CD4-positive, alpha-beta memory T cell (primary cell): ENCODE measurements around the gene CTNNBL1. TPM values are rescaled to one million over a fixed set of nuclear protein-coding genes. Genes with fewer than 3 reads are reported as not detected.

Experiments
- CTCF ChIA-PET: fragments of 350-600 bp; sonication (Branson Sonifier 250); formaldehyde crosslinking; loops from one replicate; lab custom pipeline; 2021; ENCODE audit warnings: inconsistent platforms; ENCODE audit not compliant: partially characterized antibody; lab: Charles Lee
- POLR2A ChIA-PET: fragments of 350-600 bp; sonication (Branson Sonifier 250); formaldehyde crosslinking; loops from one replicate; lab custom pipeline; 2021; ENCODE audit not compliant: partially characterized antibody; lab: Charles Lee
- DNase-seq, 5 donors: peaks; one replicate each; pipeline versions ENCODE4 v3.0.0 to v3.0.0-alpha.2; 2020 to 2022; ENCODE audit warnings: mixed read lengths in 1 of 5
- H3K27ac ChIP-seq: one replicate; pipeline ENCODE4 v1.7.0; 2013; ENCODE audit warnings: low read depth, low read length
- H3K27me3 ChIP-seq: 2 replicates; pipeline ENCODE4 v1.7.0; 2013; ENCODE audit warnings: mild to moderate bottlenecking, low read length, moderate library complexity; ENCODE audit not compliant: insufficient read depth
- H3K36me3 ChIP-seq: 2 replicates; pipeline ENCODE4 v1.7.0; 2013; ENCODE audit warnings: mild to moderate bottlenecking, low read length, moderate library complexity; ENCODE audit not compliant: insufficient read depth
- H3K4me1 ChIP-seq: 2 replicates; pipeline ENCODE4 v1.7.0; 2013; ENCODE audit warnings: mild to moderate bottlenecking, low read length, moderate library complexity; ENCODE audit not compliant: insufficient read depth
- H3K4me3 ChIP-seq, 2 donors: one replicate each; pipeline ENCODE4 v1.7.0; 2013; ENCODE audit warnings: low read length in 2 of 2, mild to moderate bottlenecking in 1 of 2
- H3K9me3 ChIP-seq, 2 donors: one replicate each; pipeline ENCODE4 v1.7.0; 2013; ENCODE audit warnings: low read length in 2 of 2, control low read depth in 1 of 2; ENCODE audit not compliant: control insufficient read depth in 1 of 2
- H3K27ac Mint-ChIP-seq, 7 donors: one replicate each; pipeline ENCODE4 v1.8.0; 2020 to 2021; ENCODE audit warnings: mixed read lengths in 7 of 7, mild to moderate bottlenecking in 6 of 7, inconsistent platforms in 3 of 7, moderate library complexity in 3 of 7
- H3K27me3 Mint-ChIP-seq, 2 donors: one replicate each; pipeline ENCODE4 v1.8.0; 2020 to 2021; ENCODE audit warnings: mixed read lengths in 2 of 2
- H3K36me3 Mint-ChIP-seq, 2 donors: one replicate each; pipeline ENCODE4 v1.8.0; 2020 to 2021; ENCODE audit warnings: mixed read lengths in 2 of 2, inconsistent platforms in 1 of 2, mild to moderate bottlenecking in 1 of 2
- H3K4me1 Mint-ChIP-seq, 4 donors: one replicate each; pipeline ENCODE4 v1.8.0; 2020 to 2021; ENCODE audit warnings: mixed read lengths in 4 of 4, mild to moderate bottlenecking in 1 of 4
- H3K4me3 Mint-ChIP-seq, 8 donors: one replicate each; pipeline ENCODE4 v1.8.0; 2020 to 2021; ENCODE audit warnings: mixed read lengths in 8 of 8, mild to moderate bottlenecking in 7 of 8, moderate library complexity in 6 of 8, inconsistent platforms in 3 of 8
- H3K9me3 Mint-ChIP-seq, 8 donors: one replicate each; pipeline ENCODE4 v1.8.0; 2020 to 2021; ENCODE audit warnings: mixed read lengths in 8 of 8, mild to moderate bottlenecking in 5 of 8, inconsistent platforms in 3 of 8, moderate library complexity in 1 of 8
- intact Hi-C: fragments of 100-400 bp; cut with micrococcal nuclease; formaldehyde crosslinking; loops from one replicate; pipeline ENCODE4 v1.15.1; 2023
- polyA plus RNA-seq, 2 donors: library from polyadenylated mRNA; unstranded; fragments of 300-500 nt; fragmentation: Illumina TruSeq; gene quantifications; one replicate each; pipeline ENCODE4 v1.2.3, GENCODE V29; 2021
- total RNA-seq, 2 experiments: library from RNA; stranded (reverse); gene quantifications; one replicate each; pipeline ENCODE4 v1.2.3, GENCODE V29; 2021

Gene CTNNBL1
- total and polyA plus RNA-seq, 4 experiments from 2014 or later: 41.5 to 104 (median 64.2) TPM

- no peak overlapping the region for H3K4me3 Mint-ChIP-seq
- H3K27ac Mint-ChIP-seq: no peak overlapping the region
- H3K27me3 Mint-ChIP-seq: peaks cover 13 to 25% of the 10 kb centered on the region in 2 donors
- no peak overlapping the region for H3K27ac ChIP-seq
- H3K27me3 ChIP-seq: no peaks in the 10 kb centered on the region
- H3K4me1 ChIP-seq: no peaks in the 10 kb centered on the region
- intact Hi-C loops: no loop called here
- no peaks in the 10 kb centered on the region for H3K9me3 ChIP-seq
- CTCF ChIA-PET: no interaction called here
- no peaks in the 10 kb centered on the region for H3K36me3 ChIP-seq
- no peak overlapping the region for H3K4me3 ChIP-seq
- DNase-seq: no peak
- peaks cover 0 to under 1% of the 10 kb centered on the region in 2 donors for H3K36me3 Mint-ChIP-seq
- H3K9me3 Mint-ChIP-seq: peaks cover 0 to 3% (median 0%) of the 10 kb centered on the region in 8 donors
- POLR2A ChIA-PET: no interaction called here
- peaks cover under 1 to 5% (median 3%) of the 10 kb centered on the region in 4 donors for H3K4me1 Mint-ChIP-seq
These were observed 203.2 kb downstream of the CTNNBL1 start for GRCh38 chr20:37896932-37897548.

- POLR2A ChIA-PET: no interaction called here
- Histone ChIP-seq H3K9me3 (no peaks in the 10 kb centered on the region), H3K4me1 (no peaks in the 10 kb centered on the region), H3K4me3 (no peak overlapping the region), H3K36me3 (no peaks in the 10 kb centered on the region), H3K27me3 (peaks cover 3% of the 10 kb centered on the region), H3K27ac (no peak overlapping the region)
- Mint-ChIP-seq H3K4me1 (peaks cover 4 to 10% (median 5%) of the 10 kb centered on the region in 4 donors), H3K9me3 (peaks cover 0 to 6% (median 0%) of the 10 kb centered on the region in 8 donors), H3K27me3 (peaks cover 18 to 29% of the 10 kb centered on the region in 2 donors), H3K36me3 (peaks cover 0 to 4% of the 10 kb centered on the region in 2 donors), H3K4me3 (no peak overlapping the region), H3K27ac (no peak overlapping the region)
- intact Hi-C loops: no loop called here
- no peak for DNase-seq
- CTCF ChIA-PET: no interaction called here
These were observed 204.6 kb downstream of the CTNNBL1 start for GRCh38 chr20:37898233-37899104.

GRCh38 chr20:37899105-37900045 lies 205.5 kb downstream of the CTNNBL1 start:
- Histone ChIP-seq H3K27me3 (peaks cover 8% of the 10 kb centered on the region), H3K36me3 (no peaks in the 10 kb centered on the region), H3K27ac (no peak overlapping the region), H3K4me1 (no peaks in the 10 kb centered on the region), H3K4me3 (no peak overlapping the region), H3K9me3 (no peaks in the 10 kb centered on the region)
- DNase-seq: no peak
- Mint-ChIP-seq H3K27ac (no peak overlapping the region), H3K4me1 (peaks cover 8 to 15% (median 10%) of the 10 kb centered on the region in 4 donors), H3K4me3 (no peak overlapping the region), H3K27me3 (peaks cover 27 to 37% of the 10 kb centered on the region in 2 donors), H3K9me3 (peaks cover 0 to 7% (median 0%) of the 10 kb centered on the region in 8 donors), H3K36me3 (peaks cover 0 to 4% of the 10 kb centered on the region in 2 donors)
- CTCF ChIA-PET: no interaction called here
- POLR2A ChIA-PET: no interaction called here
- intact Hi-C loops: no loop called here

- no peaks in the 10 kb centered on the region for H3K36me3 ChIP-seq
- H3K27ac ChIP-seq: no peak overlapping the region
- H3K27me3 Mint-ChIP-seq: peaks cover 31 to 47% of the 10 kb centered on the region in 2 donors
- H3K4me3 ChIP-seq: no peak overlapping the region
- H3K36me3 Mint-ChIP-seq: peaks cover 0 to 4% of the 10 kb centered on the region in 2 donors
- H3K27ac Mint-ChIP-seq: no peak overlapping the region
- no peak for DNase-seq
- no peaks in the 10 kb centered on the region for H3K9me3 ChIP-seq
- POLR2A ChIA-PET: no interaction called here
- intact Hi-C loops: no loop called here
- H3K9me3 Mint-ChIP-seq: peaks cover 0 to 7% (median 0%) of the 10 kb centered on the region in 8 donors
- H3K27me3 ChIP-seq: peaks cover 9% of the 10 kb centered on the region
- CTCF ChIA-PET: interaction anchor here (1.4 kb wide), 1 partner anchor 320 kb away, joined by 4 read pairs; no protein-coding TSS in a partner anchor
- no peaks in the 10 kb centered on the region for H3K4me1 ChIP-seq
- H3K4me3 Mint-ChIP-seq: peak overlapping the region in 1 of 8 donors; percentile 11
- peaks cover 8 to 15% (median 10%) of the 10 kb centered on the region in 4 donors for H3K4me1 Mint-ChIP-seq
These were observed 207.4 kb downstream of the CTNNBL1 start for GRCh38 chr20:37901240-37901639.

- Mint-ChIP-seq H3K4me3 (peak overlapping the region; percentile 7 to 62 (median 42)), H3K27ac (no peak overlapping the region), H3K4me1 (peaks cover 8 to 15% (median 10%) of the 10 kb centered on the region in 4 donors), H3K9me3 (peaks cover 0 to 7% (median 0%) of the 10 kb centered on the region in 8 donors), H3K36me3 (peaks cover 0 to 4% of the 10 kb centered on the region in 2 donors), H3K27me3 (peaks cover 36 to 47% of the 10 kb centered on the region in 2 donors)
- intact Hi-C loops: no loop called here
- DNase-seq: no peak
- Histone ChIP-seq H3K27me3 (peaks cover 9% of the 10 kb centered on the region), H3K4me1 (no peaks in the 10 kb centered on the region), H3K36me3 (no peaks in the 10 kb centered on the region), H3K27ac (no peak overlapping the region), H3K9me3 (no peaks in the 10 kb centered on the region), H3K4me3 (no peak overlapping the region)
- POLR2A ChIA-PET: no interaction called here
- CTCF ChIA-PET: interaction anchor here (1.4 kb wide), 1 partner anchor 320 kb away, joined by 4 read pairs; no protein-coding TSS in a partner anchor
These were observed 208.0 kb downstream of the CTNNBL1 start for GRCh38 chr20:37901654-37902503.
